Neural cell (in vitro differentiated cells): ENCODE results near the gene ACYP1. TPM values are rescaled to one million over a fixed set of nuclear protein-coding genes. Genes with fewer than 3 reads are reported as not detected.

ENCODE experiments used
- H2AFZ ChIP-seq: fragments of 200-600, 300-800 bp; sonication (generic), shearing (Covaris generic); 2 replicates; pipeline ENCODE4 v1.6.0; 2014; ENCODE audit warnings: low read depth, mild to moderate bottlenecking, antibody characterized with exemption, low read length, moderate library complexity
- H3F3A ChIP-seq: fragments of 200-600 bp; shearing (Covaris generic); 2 replicates; pipeline ENCODE4 v1.6.1; 2016; ENCODE audit warnings: mild to moderate bottlenecking, moderate library complexity, mixed read lengths, antibody characterized with exemption, low read length; ENCODE audit not compliant: insufficient read depth, poor library complexity, severe bottlenecking
- H3K27ac ChIP-seq: fragments of 200-600, 300-800 bp; sonication (generic), shearing (Covaris generic); 2 replicates; pipeline ENCODE4 v1.5.1; 2014; ENCODE audit warnings: mild to moderate bottlenecking, low read length, moderate library complexity
- H3K27me3 ChIP-seq: fragments of 300-800, 200-600 bp; sonication (generic), shearing (Covaris generic); 2 replicates; pipeline ENCODE4 v1.6.0; 2014; ENCODE audit warnings: mild to moderate bottlenecking, low read depth, low read length, moderate library complexity; ENCODE audit not compliant: insufficient read depth
- H3K36me3 ChIP-seq: fragments of 300-800, 200-600 bp; sonication (generic), shearing (Covaris generic); 2 replicates; pipeline ENCODE4 v1.5.1; 2014; ENCODE audit warnings: mild to moderate bottlenecking, antibody characterized with exemption, low read length, moderate library complexity; ENCODE audit not compliant: insufficient read depth
- H3K4me2 ChIP-seq: fragments of 300-800, 200-600 bp; sonication (generic), shearing (Covaris generic); 2 replicates; pipeline ENCODE4 v1.6.0; 2014; ENCODE audit warnings: mild to moderate bottlenecking, low read length
- H3K4me3 ChIP-seq: fragments of 300-800, 200-600 bp; sonication (generic), shearing (Covaris generic); 2 replicates; pipeline ENCODE4 v1.5.1; 2014; ENCODE audit warnings: mild to moderate bottlenecking, low read length, moderate library complexity
- H3K79me2 ChIP-seq: fragments of 200-600 bp; shearing (Covaris generic); replicated peaks from 2 replicates; pipeline ENCODE4 v1.6.0; 2014; ENCODE audit warnings: mild to moderate bottlenecking, low read length, moderate library complexity; ENCODE audit not compliant: insufficient read depth
- H3K9ac ChIP-seq: fragments of 300-800, 200-600 bp; sonication (generic), shearing (Covaris generic); 2 replicates; pipeline ENCODE4 v1.6.1; 2016; ENCODE audit warnings: mild to moderate bottlenecking, low read length, mixed read lengths
- H3K9me2 ChIP-seq: fragments of 200-600 bp; shearing (Covaris generic); 2 replicates; pipeline ENCODE4 v1.6.1; 2016; ENCODE audit warnings: mild to moderate bottlenecking, low read length, mixed read lengths; ENCODE audit not compliant: insufficient read depth
- H3K9me3 ChIP-seq: fragments of 200-600, 300-800 bp; sonication (generic), shearing (Covaris generic); 2 replicates; pipeline ENCODE4 v1.6.1; 2016; ENCODE audit warnings: mild to moderate bottlenecking, mixed run types, low read length, moderate library complexity, mixed read lengths
- H4K20me1 ChIP-seq: fragments of 200-600 bp; shearing (Covaris generic); 2 replicates; pipeline ENCODE4 v1.6.1; 2016; ENCODE audit warnings: mild to moderate bottlenecking, mixed run types; ENCODE audit not compliant: insufficient read depth
- CTCF ChIP-seq: fragments of 450-650 bp; IDR thresholded peaks from 2 replicates; pipeline ENCODE4 v1.5.1; 2014; ENCODE audit warnings: antibody characterized with exemption, mild to moderate bottlenecking, moderate library complexity; ENCODE audit not compliant: poor library complexity, severe bottlenecking
- EP300 ChIP-seq: fragments of 450-650 bp; conservative IDR thresholded peaks from 2 replicates; pipeline ENCODE4 v1.6.1; 2014; ENCODE audit warnings: antibody characterized with exemption, mild to moderate bottlenecking, moderate library complexity; ENCODE audit not compliant: poor library complexity, severe bottlenecking
- EZH2 ChIP-seq: fragments of 200-600, 300-800 bp; shearing (Covaris generic), sonication (generic); IDR thresholded peaks from 2 replicates; pipeline ENCODE4 v1.6.1; 2014; ENCODE audit warnings: antibody characterized with exemption, low read length, borderline replicate concordance, mild to moderate bottlenecking; ENCODE audit not compliant: insufficient read depth, poor library complexity, severe bottlenecking
- MXI1 ChIP-seq: fragments of 450-650 bp; conservative IDR thresholded peaks from 2 replicates; pipeline ENCODE4 v1.6.1; 2014; ENCODE audit warnings: antibody characterized with exemption, mild to moderate bottlenecking; ENCODE audit not compliant: poor library complexity, severe bottlenecking
- POLR2AphosphoS5 ChIP-seq: IDR thresholded peaks from 2 replicates; pipeline ENCODE4 v1.6.1; 2012
- RAD21 ChIP-seq: fragments of 450-650 bp; conservative IDR thresholded peaks from 2 replicates; pipeline ENCODE4 v1.6.1; 2014; ENCODE audit warnings: antibody characterized with exemption, mild to moderate bottlenecking, moderate library complexity
- REST ChIP-seq: IDR thresholded peaks from 2 replicates; pipeline ENCODE4 v1.6.1; 2012; ENCODE audit warnings: borderline replicate concordance
- SMC3 ChIP-seq: fragments of 450-650 bp; conservative IDR thresholded peaks from 2 replicates; pipeline ENCODE4 v1.6.1; 2014; ENCODE audit warnings: antibody characterized with exemption, mild to moderate bottlenecking, moderate library complexity; ENCODE audit not compliant: poor library complexity
- TAF1 ChIP-seq: IDR thresholded peaks from 2 replicates; pipeline ENCODE4 v1.6.1; 2012; ENCODE audit warnings: low read depth
- polyA plus RNA-seq: library from polyadenylated mRNA; depleted of rRNA; stranded (reverse); fragments of >200 nt; gene quantifications from 2 replicates; pipeline ENCODE4 v1.2.3, GENCODE V29; 2014

The ACYP1 gene
- polyA plus RNA-seq, 1 donor from 2014 or later: 143 TPM

GRCh38 chr14:75010472-75011093 lies 53.2 kb downstream of the ACYP1 start:
- Histone ChIP-seq H3K27me3 (no peaks in the 10 kb centered on the region), H3K9ac (no peak overlapping the region), H3K9me3 (no peaks in the 10 kb centered on the region), H3K9me2 (no peaks in the 10 kb centered on the region), H4K20me1 (no peaks in the 10 kb centered on the region), H3K27ac (no peak overlapping the region), H3K4me2 (no peak overlapping the region), H3K36me3 (peaks cover 12% of the 10 kb centered on the region), H3K4me3 (no peak overlapping the region), H3K79me2 (no peaks in the 10 kb centered on the region), H2AFZ (no peak overlapping the region), H3F3A (no peaks in the 10 kb centered on the region)
- TF ChIP-seq EP300: no peak
- no peak for TF ChIP-seq MXI1
- no peak for TF ChIP-seq RAD21
- TF ChIP-seq REST: no peak
- TF ChIP-seq TAF1: no peak
- TF ChIP-seq CTCF: no peak
- TF ChIP-seq EZH2: no peak
- TF ChIP-seq POLR2AphosphoS5: no peak
- no peak for TF ChIP-seq SMC3

GRCh38 chr14:75009176-75009575 lies 54.6 kb downstream of the ACYP1 start:
- no peak overlapping the region for H2AFZ ChIP-seq
- peaks cover 5% of the 10 kb centered on the region for H3K79me2 ChIP-seq
- H3K36me3 ChIP-seq: peaks cover 12% of the 10 kb centered on the region
- no peaks in the 10 kb centered on the region for H3K27me3 ChIP-seq
- no peaks in the 10 kb centered on the region for H3K9me2 ChIP-seq
- no peaks in the 10 kb centered on the region for H4K20me1 ChIP-seq
- no peaks in the 10 kb centered on the region for H3K9me3 ChIP-seq
- no peak for TF ChIP-seq EP300
- no peak for TF ChIP-seq SMC3
- H3K4me2 ChIP-seq: no peak overlapping the region
- H3K27ac ChIP-seq: no peak overlapping the region
- no peaks in the 10 kb centered on the region for H3F3A ChIP-seq
- no peak overlapping the region for H3K4me3 ChIP-seq
- no peak overlapping the region for H3K9ac ChIP-seq
